ENCODE data around the gene PCDHA12.
"Not testable (repeated sequence)": the region's sequence is repeated elsewhere in the genome, so short reads cannot be mapped to it uniquely, and the experiment has no call there.

Gene PCDHA12

DNA sequence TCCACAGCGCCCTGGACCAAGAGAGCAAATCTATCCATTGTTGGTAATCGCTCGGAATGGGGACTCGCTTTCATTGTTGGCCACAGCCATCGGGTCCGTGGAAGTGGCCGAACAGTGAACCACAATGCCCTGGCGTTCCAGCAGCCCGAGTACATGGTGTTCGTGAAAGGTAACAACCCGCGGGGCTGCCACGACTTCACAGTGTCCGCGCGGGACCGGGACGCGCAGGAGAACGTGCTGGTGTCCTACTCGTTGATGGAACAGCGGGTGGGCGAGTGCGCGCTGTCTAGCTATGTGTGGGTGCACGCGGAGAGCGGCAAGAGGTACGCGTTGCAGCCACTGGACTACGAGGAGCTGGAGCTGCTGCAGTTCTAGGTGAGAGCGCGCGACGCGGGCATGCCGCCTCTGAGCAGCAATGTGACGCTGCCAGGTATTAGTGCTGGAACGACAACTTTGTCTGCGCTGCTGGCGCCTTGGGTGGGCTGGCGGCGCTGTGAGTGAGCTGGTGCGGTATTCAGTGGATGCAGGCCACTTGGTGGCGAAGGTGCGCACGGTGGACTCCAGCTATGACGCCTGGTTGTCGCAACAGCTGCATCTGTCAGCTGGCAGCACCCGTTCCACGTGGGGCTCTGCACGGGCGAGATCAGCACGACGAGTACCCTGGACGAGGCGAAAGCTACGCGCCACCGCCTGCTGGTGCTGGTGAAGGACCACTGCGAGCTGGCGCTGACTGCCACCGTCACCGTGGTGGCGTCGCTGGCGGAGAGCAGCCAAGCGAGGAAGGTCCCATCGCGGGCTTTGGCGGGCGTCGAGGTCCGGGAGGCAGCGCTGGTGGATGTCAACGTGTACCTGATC is 12.4 kb upstream of the PCDHA12 start:
- no peak for DNase-seq

DNA sequence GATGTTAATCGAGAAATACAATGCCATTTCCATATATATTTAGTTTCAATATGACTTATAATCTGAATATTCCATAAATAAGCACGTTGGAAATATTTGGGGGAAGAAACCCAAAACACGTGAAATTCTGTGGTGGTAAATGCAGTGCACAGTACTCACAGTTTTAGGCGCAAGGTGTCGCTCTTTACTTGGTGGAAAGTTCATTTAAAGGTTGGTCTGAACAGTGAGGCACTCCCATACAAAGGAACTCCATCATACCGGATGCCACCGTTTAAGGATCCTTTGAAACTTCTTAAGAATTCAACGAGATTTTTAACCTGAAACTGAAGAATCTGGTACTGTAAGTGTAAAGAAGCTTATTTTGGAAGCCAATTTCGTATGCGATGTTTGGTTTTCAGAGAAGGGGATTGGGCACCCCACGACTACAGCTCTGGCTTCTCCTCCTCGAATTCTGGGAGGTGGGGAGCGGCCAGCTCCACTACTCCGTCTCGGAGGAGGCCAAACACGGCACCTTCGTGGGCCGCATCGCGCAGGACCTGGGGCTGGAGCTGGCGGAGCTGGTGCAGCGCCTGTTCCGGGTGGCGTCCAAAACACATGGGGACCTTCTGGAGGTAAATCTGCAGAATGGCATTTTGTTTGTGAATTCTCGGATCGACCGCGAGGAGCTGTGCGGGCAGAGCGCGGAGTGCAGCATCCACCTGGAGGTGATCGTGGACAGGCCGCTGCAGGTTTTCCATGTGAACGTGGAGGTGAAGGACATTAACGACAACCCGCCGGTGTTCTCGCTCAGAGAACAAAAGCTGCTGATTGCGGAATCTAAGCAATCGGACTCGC is 6.2 kb upstream of the PCDHA12 start, which contains the start of gene PCDHA11:
Gene PCDHA11, plus strand, starts transcription at position 237 of the 834 bp plus-strand sequence. Its CDS starts 147 bp downstream, at position 384.
- DNase-seq, result no peak

DNA sequence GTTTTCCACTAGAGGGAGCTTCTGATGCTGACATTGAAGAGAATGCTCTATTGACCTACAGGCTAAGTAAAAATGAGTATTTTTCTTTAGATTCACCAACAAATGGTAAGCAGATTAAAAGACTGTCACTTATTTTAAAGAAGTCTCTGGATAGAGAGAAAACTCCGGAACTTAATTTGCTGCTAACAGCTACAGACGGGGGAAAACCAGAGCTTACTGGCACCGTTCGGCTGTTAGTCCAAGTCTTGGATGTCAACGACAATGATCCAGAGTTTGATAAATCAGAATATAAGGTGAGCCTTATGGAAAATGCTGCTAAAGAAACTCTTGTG is 5.6 kb upstream of the PCDHA12 start:
- no peak for DNase-seq

DNA sequence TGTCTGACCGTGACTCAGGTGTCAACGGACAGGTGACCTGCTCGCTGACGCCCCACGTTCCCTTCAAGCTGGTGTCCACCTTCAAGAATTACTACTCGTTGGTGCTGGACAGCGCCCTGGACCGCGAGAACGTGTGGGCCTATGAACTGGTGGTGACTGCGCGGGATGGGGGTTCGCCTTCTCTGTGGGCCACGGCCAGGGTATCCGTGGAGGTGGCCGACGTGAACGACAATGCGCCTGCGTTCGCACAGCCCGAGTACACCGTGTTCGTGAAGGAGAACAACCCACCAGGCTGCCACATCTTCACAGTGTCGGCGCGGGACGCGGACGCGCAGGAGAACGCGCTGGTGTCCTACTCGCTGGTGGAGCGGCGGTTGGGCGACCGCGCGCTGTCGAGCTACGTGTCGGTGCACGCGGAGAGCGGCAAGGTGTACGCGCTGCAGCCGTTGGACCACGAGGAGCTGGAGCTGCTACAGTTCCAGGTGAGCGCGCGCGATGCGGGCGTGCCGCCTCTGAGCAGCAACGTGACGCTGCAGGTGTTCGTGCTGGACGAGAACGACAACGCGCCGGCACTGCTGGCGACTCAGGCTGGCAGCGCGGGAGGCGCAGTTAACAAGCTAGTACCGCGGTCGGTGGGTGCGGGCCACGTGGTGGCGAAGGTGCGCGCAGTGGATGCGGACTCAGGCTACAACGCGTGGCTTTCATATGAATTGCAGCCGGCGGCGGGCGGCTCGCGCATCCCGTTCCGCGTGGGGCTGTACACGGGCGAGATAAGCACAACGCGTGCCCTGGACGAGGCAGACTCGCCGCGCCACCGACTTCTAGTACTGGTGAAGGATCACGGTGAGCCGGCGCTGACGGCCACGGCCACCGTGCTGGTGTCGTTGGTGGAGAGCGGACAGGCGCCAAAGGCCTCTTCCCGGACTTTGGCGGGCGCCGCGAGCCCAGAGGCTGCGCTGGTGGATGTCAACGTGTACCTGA is 4.6 kb upstream of the PCDHA12 start:
- no peak for DNase-seq

DNA sequence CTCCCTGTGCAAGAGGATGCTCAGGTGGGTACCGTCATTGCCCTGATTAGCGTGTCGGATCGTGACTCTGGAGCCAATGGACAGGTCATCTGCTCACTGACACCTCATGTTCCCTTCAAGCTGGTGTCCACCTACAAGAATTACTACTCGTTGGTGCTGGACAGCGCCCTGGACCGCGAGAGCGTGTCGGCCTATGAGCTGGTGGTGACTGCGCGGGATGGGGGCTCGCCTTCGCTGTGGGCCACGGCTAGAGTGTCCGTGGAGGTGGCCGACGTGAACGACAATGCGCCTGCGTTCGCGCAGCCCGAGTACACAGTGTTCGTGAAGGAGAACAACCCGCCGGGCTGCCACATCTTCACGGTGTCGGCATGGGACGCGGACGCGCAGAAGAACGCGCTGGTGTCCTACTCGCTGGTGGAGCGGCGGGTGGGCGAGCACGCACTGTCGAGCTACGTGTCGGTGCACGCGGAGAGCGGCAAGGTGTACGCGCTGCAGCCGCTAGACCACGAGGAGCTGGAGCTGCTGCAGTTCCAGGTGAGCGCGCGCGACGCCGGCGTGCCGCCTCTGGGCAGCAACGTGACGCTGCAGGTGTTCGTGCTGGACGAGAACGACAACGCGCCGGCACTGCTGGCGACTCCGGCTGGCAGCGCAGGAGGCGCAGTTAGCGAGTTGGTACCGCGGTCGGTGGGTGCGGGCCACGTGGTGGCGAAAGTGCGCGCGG is 1.6 kb downstream of the PCDHA12 start:
- DNase-seq, result not testable (repeated sequence)

DNA sequence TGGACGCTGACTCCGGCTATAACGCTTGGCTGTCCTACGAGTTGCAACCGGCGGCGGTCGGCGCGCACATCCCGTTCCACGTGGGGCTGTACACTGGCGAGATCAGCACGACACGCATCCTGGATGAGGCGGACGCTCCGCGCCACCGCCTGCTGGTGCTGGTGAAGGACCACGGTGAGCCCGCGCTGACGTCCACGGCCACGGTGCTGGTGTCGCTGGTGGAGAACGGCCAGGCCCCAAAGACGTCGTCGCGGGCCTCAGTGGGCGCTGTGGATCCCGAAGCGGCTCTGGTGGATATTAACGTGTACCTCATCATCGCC is 2.1 kb downstream of the PCDHA12 start:
- DNase-seq, result no peak

DNA sequence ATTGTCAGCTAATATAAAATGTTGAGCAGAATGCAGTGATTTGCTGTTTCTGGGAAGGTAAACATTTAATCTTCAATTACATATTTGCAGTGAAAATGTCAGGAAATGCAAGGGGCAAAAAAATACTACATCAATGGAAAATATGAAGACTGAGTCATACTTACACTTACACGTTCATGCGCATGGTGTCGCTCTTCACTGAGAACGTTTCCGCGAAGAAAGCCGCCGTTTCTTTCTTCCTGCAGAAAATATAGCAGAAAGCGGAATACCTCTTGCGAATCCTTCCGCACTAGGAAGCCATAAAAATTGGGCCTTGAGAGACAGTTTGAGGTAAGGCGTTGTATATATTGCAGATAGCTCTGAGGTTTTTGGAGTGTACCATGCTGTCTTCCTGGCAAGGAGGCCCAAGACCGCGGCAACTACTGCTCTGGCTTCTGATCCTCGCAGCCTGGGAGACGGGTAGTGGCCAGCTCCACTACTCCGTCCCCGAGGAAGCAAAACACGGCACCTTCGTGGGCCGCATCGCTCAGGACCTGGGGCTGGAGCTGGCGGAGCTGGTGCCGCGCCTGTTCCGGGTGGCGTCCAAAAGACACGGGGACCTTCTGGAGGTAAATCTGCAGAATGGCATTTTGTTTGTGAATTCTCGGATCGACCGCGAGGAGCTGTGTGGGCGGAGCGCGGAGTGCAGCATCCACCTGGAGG is 6.9 kb downstream of the PCDHA12 start, which contains the start of gene PCDHA13:
Gene PCDHA13, plus strand, starts transcription at position 236 of the 702 bp plus-strand sequence. Its CDS starts 145 bp downstream, at position 381.
- DNase-seq, result no peak

DNA sequence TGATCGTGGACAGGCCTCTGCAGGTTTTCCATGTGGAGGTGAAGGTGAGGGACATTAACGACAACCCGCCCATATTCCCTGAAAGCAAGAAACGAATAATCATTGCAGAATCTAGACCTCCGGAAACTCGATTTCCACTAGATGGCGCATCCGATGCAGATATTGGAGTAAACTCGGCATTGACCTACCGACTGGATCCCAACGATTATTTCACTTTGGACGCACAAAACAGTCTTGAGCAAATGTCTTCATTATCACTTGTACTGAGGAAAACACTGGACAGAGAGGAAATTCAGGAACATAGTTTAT is 7.4 kb downstream of the PCDHA12 start:
- peak; percentile 1 to 66 for DNase-seq

DNA sequence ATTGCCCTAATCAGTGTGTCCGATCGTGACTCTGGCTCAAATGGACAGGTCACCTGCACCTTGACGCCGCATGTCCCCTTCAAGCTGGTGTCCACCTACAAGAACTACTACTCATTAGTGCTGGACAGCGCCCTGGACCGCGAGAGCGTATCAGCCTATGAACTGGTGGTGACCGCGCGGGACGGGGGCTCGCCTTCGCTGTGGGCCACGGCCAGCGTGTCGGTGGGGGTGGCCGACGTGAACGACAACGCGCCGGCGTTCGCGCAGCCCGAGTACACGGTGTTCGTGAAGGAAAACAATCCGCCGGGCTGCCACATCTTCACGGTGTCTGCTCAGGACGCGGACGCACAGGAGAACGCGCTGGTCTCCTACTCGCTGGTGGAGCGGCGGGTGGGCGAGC is 8.3 kb downstream of the PCDHA12 start:
- DNase-seq, result no peak

DNA sequence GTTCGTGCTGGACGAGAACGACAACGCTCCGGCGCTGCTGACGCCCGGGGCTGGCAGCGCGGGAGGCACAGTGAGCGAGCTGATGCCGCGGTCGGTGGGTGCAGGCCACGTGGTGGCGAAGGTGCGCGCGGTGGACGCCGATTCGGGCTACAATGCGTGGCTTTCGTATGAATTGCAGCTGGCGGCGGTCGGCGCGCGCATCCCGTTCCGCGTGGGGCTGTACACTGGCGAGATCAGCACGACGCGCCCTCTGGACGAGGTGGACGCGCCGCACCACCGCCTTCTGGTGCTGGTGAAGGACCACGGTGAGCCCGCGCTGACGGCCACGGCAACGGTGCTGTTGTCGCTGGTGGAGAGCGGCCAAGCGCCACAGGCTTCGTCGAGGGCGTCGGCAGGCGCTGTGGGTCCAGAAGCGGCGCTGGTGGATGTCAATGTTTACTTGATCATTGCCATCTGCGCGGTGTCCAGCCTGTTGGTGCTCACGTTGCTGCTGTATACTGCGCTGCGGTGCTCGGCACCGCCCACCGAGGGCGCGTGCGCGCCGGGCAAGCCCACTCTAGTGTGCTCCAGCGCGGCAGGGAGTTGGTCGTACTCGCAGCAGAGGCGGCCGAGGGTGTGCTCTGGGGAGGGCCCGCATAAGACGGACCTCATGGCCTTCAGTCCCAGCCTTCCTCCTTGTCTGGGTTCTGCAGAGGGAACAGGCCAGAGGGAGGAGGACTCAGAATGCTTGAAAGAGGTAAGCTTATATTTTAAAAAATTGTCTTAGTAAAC is 9.0 kb downstream of the PCDHA12 start:
- DNase-seq, result no peak

DNA sequence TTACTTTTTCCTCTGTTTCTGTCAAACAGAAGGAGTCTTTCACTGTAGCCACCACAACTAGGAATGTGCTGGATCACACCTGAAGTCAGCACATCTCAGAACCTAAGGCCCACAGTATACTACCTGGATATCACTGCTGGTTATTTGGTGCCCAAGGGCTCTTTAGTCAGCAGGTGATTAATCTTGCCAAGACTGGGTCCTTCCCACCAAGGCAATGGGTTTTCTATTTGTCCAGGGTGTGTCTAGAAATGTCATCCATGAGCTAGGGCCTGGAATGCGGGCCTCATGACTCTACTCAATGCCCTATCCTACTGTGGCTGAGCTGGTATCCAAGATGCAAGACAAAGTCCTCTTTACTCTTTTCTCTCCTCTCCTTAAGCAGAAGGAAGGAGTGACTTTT is 41.2 kb downstream of the PCDHA12 start:
- no peak for DNase-seq

DNA sequence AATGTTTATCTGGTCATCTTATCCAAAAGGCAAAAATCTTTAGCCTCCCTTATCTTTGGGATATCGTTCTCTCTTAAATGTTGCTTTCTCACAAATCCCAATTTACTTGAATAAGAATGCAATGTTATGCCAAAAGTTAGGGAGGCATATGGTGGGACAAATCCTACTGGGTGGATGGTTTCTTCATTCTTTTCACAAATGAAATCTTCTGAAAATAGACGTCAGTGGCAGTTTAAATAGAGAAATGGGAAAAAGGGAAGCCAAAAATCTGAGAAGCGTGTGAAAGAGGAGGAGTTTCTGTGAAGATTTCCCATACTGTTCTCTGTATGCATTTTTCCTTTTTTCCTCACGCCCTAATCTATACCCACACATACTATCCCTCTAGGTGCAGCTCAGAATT is 48.5 kb downstream of the PCDHA12 start:
- DNase-seq, result no peak

DNA sequence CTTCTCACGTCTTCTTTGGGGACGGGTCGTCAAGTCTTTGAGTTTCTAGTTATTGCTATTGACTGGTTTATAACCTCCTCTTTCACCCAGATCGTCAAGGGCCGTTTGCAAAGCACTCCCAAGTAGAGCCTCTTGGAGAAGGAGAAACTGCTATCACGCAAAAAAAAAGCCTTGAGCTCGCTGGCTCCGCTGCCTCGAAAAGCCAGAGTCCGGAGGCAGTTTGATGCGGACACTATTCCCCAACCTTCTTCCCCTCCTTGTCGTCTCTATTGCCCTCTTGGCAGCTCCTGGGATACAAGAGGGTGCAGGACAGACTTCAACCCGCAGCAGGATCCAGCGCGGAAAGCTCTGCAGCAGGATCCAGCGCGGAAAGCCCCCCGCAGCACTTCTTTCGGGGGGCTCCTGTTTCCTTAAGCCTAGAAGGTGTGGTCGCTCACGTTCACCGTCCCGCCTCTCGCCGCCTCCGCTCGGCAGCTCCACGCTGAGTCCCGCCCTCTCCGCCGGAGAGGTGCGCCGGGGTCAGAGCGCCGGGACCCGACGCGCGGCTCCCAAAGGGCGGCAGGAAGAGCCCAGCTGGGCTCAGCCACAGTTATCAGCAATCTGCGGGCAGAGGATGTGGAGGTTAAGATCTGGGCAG is 50.8 kb downstream of the PCDHA12 start, which contains the start of gene PCDHAC1:
Gene PCDHAC1, plus strand, starts transcription at position 494 of the 637 bp plus-strand sequence. CDS start 594 bp downstream, outside the sequence.
- peak; percentile 67 to 84 for DNase-seq

DNA sequence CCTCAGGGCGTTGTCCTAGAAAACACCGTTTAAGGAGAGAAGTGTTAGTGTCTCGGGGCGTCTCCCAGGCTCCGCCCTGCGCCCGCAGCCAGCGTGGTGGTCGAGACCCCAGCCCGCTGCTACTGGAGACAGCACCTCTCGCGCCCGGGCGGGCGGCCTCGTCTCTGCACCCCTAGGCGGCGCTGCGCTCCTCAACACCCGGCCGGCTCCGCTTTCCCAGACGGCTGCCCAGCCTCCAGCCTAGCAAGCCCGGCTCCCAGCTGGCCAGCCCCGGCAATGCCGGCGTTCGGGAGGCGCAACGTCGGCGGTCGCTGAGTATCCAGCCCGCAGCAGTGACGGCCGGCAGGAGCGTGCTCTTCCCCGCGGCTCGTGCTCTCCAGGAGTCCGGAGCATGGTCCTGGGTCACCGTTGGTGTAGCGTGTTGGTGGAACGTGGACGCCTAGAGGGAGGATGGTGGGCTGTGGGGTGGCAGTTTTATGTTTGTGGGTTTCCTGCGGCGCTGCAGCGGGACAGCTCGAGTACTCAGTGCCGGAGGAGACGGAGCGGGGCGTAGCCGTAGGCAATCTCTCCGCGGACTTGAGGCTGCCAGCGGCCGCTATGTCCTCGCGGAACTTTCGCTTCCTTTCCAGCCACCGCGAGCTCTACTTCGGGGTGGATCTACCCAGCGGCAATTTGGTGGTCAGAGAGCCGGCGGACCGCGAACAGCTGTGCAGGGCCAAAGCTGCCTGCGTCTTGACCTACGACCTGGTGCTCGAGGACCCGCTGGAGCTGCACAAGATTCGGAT is 51.5 kb downstream of the PCDHA12 start:
- peak; percentile 72 to 95 for DNase-seq

DNA sequence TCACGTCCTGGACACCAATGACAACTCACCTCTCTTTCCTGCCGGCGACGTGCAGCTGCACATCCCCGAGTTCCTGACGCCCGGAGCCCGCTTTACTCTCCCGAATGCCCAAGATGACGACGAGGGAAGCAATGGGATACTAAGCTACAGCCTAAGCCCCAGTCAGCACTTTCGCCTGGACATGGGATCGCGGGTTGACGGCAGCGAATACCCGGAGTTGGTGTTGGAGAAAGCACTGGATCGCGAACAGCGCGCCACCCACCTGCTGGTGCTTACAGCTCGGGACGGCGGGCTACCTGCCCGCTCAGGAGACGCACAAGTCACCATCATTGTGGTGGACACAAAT is 52.1 kb downstream of the PCDHA12 start:
- peak in 1 of 2 experiments; percentile 59 for DNase-seq
